Parathyroid adenoma (tissue), 2 donors: ENCODE results near the gene PACS2.

Source experiments
- H2AFZ ChIP-seq: fragments of 300-600 bp; sonication (generic); one replicate; pipeline ENCODE4 v1.7.0; 2017; ENCODE audit warnings: antibody characterized with exemption, mild to moderate bottlenecking
- H3K27ac ChIP-seq: fragments of 300-600 bp; sonication (generic); one replicate; pipeline ENCODE4 v1.7.0; 2017
- H3K27me3 ChIP-seq: fragments of 300-600 bp; sonication (generic); one replicate; pipeline ENCODE4 v1.7.0; 2017; ENCODE audit warnings: low read length; ENCODE audit not compliant: control insufficient read depth, insufficient read depth
- H3K36me3 ChIP-seq: fragments of 300-600 bp; sonication (generic); one replicate; pipeline ENCODE4 v1.7.0; 2017; ENCODE audit warnings: low read length; ENCODE audit not compliant: control insufficient read depth, insufficient read depth
- H3K4me1 ChIP-seq: fragments of 300-600 bp; sonication (generic); one replicate; pipeline ENCODE4 v1.7.0; 2017; ENCODE audit warnings: control low read depth
- H3K4me2 ChIP-seq: fragments of 300-600 bp; sonication (generic); one replicate; pipeline ENCODE4 v1.7.0; 2017; ENCODE audit warnings: low read length
- H3K4me3 ChIP-seq: fragments of 300-600 bp; sonication (generic); one replicate; pipeline ENCODE4 v1.7.0; 2017; ENCODE audit warnings: low read depth, low read length
- H3K79me2 ChIP-seq: fragments of 300-600 bp; sonication (generic); one replicate; pipeline ENCODE4 v1.7.0; 2017; ENCODE audit warnings: control low read depth
- H3K9ac ChIP-seq: fragments of 300-600 bp; sonication (generic); one replicate; pipeline ENCODE4 v1.7.0; 2017; ENCODE audit warnings: mild to moderate bottlenecking
- H3K9me3 ChIP-seq: fragments of 300-600 bp; sonication (generic); one replicate; pipeline ENCODE4 v1.7.0; 2017; ENCODE audit warnings: low read length; ENCODE audit not compliant: control insufficient read depth
- TF ChIP-seq, protein P1 (sequence below): fragments of 300-600 bp; sonication (generic); IDR thresholded peaks from one replicate; pipeline ENCODE4 v1.7.0; 2017; ENCODE audit warnings: antibody characterized with exemption, mild to moderate bottlenecking
- donor health status: primary hyperparathyroidism.

PACS2 gene

GRCh38 chr14:105331575-105332349, 17.2 kb downstream of the PACS2 start:
- Histone ChIP-seq H3K4me3 (no peak overlapping the region), H3K36me3 (no peaks in the 10 kb centered on the region), H3K79me2 (peaks cover 72% of the 10 kb centered on the region), H3K27ac (no peak overlapping the region), H3K27me3 (no peaks in the 10 kb centered on the region), H3K4me2 (no peak overlapping the region), H3K9ac (no peak overlapping the region), H3K9me3 (no peaks in the 10 kb centered on the region), H3K4me1 (peaks cover 23% of the 10 kb centered on the region), H2AFZ (no peak overlapping the region)
- TF ChIP-seq, protein P1, sequence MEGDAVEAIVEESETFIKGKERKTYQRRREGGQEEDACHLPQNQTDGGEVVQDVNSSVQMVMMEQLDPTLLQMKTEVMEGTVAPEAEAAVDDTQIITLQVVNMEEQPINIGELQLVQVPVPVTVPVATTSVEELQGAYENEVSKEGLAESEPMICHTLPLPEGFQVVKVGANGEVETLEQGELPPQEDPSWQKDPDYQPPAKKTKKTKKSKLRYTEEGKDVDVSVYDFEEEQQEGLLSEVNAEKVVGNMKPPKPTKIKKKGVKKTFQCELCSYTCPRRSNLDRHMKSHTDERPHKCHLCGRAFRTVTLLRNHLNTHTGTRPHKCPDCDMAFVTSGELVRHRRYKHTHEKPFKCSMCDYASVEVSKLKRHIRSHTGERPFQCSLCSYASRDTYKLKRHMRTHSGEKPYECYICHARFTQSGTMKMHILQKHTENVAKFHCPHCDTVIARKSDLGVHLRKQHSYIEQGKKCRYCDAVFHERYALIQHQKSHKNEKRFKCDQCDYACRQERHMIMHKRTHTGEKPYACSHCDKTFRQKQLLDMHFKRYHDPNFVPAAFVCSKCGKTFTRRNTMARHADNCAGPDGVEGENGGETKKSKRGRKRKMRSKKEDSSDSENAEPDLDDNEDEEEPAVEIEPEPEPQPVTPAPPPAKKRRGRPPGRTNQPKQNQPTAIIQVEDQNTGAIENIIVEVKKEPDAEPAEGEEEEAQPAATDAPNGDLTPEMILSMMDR, result no peak

GRCh38 chr14:105332350-105332874, 17.9 kb downstream of the PACS2 start:
- peaks cover 29% of the 10 kb centered on the region for H3K4me1 ChIP-seq
- H3K27ac ChIP-seq, result no peak overlapping the region
- no peak overlapping the region for H3K9ac ChIP-seq
- H3K4me3 ChIP-seq, result no peak overlapping the region
- TF ChIP-seq, protein P1, result no peak
- no peak overlapping the region for H3K4me2 ChIP-seq
- peaks cover 72% of the 10 kb centered on the region for H3K79me2 ChIP-seq
- H2AFZ ChIP-seq, result no peak overlapping the region
- H3K27me3 ChIP-seq, result no peaks in the 10 kb centered on the region
- no peaks in the 10 kb centered on the region for H3K9me3 ChIP-seq
- no peaks in the 10 kb centered on the region for H3K36me3 ChIP-seq

GRCh38 chr14:105333020-105333490, 18.5 kb downstream of the PACS2 start:
- H3K36me3 ChIP-seq, result no peaks in the 10 kb centered on the region
- peaks cover 77% of the 10 kb centered on the region for H3K79me2 ChIP-seq
- no peak overlapping the region for H3K9ac ChIP-seq
- H3K9me3 ChIP-seq, result no peaks in the 10 kb centered on the region
- H3K4me3 ChIP-seq, result no peak overlapping the region
- peaks cover 34% of the 10 kb centered on the region for H3K4me1 ChIP-seq
- no peak overlapping the region for H2AFZ ChIP-seq
- H3K27me3 ChIP-seq, result no peaks in the 10 kb centered on the region
- TF ChIP-seq, protein P1, result no peak
- no peak overlapping the region for H3K4me2 ChIP-seq
- H3K27ac ChIP-seq, result no peak overlapping the region

- no peak overlapping the region for H3K4me2 ChIP-seq
- peaks cover 33% of the 10 kb centered on the region for H3K4me1 ChIP-seq
- no peaks in the 10 kb centered on the region for H3K27me3 ChIP-seq
- H3K27ac ChIP-seq, result no peak overlapping the region
- no peak overlapping the region for H3K9ac ChIP-seq
- H3K36me3 ChIP-seq, result no peaks in the 10 kb centered on the region
- no peak overlapping the region for H3K4me3 ChIP-seq
- no peak overlapping the region for H2AFZ ChIP-seq
- no peaks in the 10 kb centered on the region for H3K9me3 ChIP-seq
- peaks cover 77% of the 10 kb centered on the region for H3K79me2 ChIP-seq
- TF ChIP-seq, protein P1, result no peak
These were observed 19.2 kb downstream of the PACS2 start for GRCh38 chr14:105333613-105334364.
